PC-9 (cell line): ENCODE data around the gene PPM1H.

Experiments
- EZH2 ChIP-seq: fragments of 200-600 bp; sonication (generic); IDR thresholded peaks from 2 replicates; pipeline ENCODE4 v1.8.0; 2017; ENCODE audit warnings: antibody characterized with exemption, low read depth
- TF ChIP-seq, protein P1 (sequence below): fragments of 200-600 bp; sonication (generic); conservative IDR thresholded peaks from 2 replicates; pipeline ENCODE4 v1.6.1; 2017; ENCODE audit warnings: mixed run types, antibody characterized with exemption, mild to moderate bottlenecking, moderate library complexity

DNA sequence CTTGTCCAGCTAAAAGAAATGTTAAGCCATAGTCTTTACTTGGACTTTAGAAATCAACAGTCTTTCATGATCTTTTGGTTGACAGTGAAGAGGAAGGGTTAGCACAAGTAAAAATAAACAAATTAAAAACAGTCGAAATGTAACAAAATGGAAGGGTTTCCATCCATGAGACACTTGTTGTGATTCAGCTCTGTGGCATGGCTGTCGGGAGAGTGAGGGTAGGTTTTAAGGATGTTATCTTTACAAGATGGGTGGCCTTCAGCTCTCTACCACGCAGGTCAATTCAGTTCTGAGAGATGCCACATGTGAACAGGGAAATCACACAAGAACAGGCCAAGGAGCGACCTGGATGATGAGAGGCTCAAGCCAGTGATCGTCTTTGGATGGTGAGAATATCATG is 180.2 kb downstream of the PPM1H start:
- TF ChIP-seq EZH2: no peak
- TF ChIP-seq, protein P1, sequence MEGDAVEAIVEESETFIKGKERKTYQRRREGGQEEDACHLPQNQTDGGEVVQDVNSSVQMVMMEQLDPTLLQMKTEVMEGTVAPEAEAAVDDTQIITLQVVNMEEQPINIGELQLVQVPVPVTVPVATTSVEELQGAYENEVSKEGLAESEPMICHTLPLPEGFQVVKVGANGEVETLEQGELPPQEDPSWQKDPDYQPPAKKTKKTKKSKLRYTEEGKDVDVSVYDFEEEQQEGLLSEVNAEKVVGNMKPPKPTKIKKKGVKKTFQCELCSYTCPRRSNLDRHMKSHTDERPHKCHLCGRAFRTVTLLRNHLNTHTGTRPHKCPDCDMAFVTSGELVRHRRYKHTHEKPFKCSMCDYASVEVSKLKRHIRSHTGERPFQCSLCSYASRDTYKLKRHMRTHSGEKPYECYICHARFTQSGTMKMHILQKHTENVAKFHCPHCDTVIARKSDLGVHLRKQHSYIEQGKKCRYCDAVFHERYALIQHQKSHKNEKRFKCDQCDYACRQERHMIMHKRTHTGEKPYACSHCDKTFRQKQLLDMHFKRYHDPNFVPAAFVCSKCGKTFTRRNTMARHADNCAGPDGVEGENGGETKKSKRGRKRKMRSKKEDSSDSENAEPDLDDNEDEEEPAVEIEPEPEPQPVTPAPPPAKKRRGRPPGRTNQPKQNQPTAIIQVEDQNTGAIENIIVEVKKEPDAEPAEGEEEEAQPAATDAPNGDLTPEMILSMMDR: no peak
